WTC11 (cell line): Measurements from ENCODE around the gene NUP210. TPM values are rescaled to one million over a fixed set of nuclear protein-coding genes. Genes with fewer than 3 reads are reported as not detected.

Experiments used
- ATAC-seq: fragments of 200-7000 bp; cut with Tn5 transposase; 2 replicates; pipeline ENCODE4 v1.10.0; 2021; ENCODE audit warnings: mild to moderate bottlenecking, moderate library complexity
- CTCF ChIA-PET: fragments of 300-600 bp; sonication (Branson Sonifier 250); formaldehyde crosslinking; loops from one replicate; lab custom pipeline; 2021; ENCODE audit warnings: antibody characterized with exemption; lab: Charles Lee
- POLR2A ChIA-PET: fragments of 350-600 bp; sonication (Branson Sonifier 250); formaldehyde crosslinking; loops from one replicate; lab custom pipeline; 2021; ENCODE audit warnings: antibody characterized with exemption; lab: Charles Lee
- DNase-seq: peaks from one replicate; pipeline ENCODE4 v3.0.0; 2021; ENCODE audit warnings: low spot score
- H3K27ac Mint-ChIP-seq: 2 replicates; pipeline ENCODE4 v1.8.0; 2021; ENCODE audit warnings: mixed read lengths
- H3K27me3 Mint-ChIP-seq: 2 replicates; pipeline ENCODE4 v1.8.0; 2021; ENCODE audit warnings: low read depth, mild to moderate bottlenecking, moderate library complexity, mixed read lengths
- H3K36me3 Mint-ChIP-seq: 2 replicates; pipeline ENCODE4 v1.8.0; 2021; ENCODE audit warnings: mixed read lengths
- H3K4me1 Mint-ChIP-seq: 2 replicates; pipeline ENCODE4 v1.8.0; 2022; ENCODE audit warnings: mixed read lengths
- H3K4me3 Mint-ChIP-seq: 2 replicates; pipeline ENCODE4 v1.8.0; 2021; ENCODE audit warnings: mild to moderate bottlenecking, moderate library complexity, mixed read lengths
- H3K9me3 Mint-ChIP-seq: 2 replicates; pipeline ENCODE4 v1.8.0; 2021; ENCODE audit warnings: mixed read lengths
- CBFB ChIP-seq: sonication (generic); formaldehyde crosslinking; IDR thresholded peaks from 2 replicates; pipeline ENCODE4 v1.8.1; 2022; ENCODE audit warnings: mild to moderate bottlenecking, low read depth, missing genetic modification reagents
- ELF4 ChIP-seq: sonication (generic); formaldehyde crosslinking; IDR thresholded peaks from 2 replicates; pipeline ENCODE4 v1.8.1; 2022; ENCODE audit warnings: low read depth, mild to moderate bottlenecking, moderate library complexity, missing genetic modification reagents
- ETV6 ChIP-seq: sonication (generic); formaldehyde crosslinking; IDR thresholded peaks from 2 replicates; pipeline ENCODE4 v1.8.1; 2022; ENCODE audit warnings: mild to moderate bottlenecking, missing genetic modification reagents
- FOXK1 ChIP-seq: sonication (generic); formaldehyde crosslinking; IDR thresholded peaks from 2 replicates; pipeline ENCODE4 v1.8.0; 2022; ENCODE audit warnings: mild to moderate bottlenecking, moderate library complexity, missing genetic modification reagents
- FOXP4 ChIP-seq: sonication (generic); formaldehyde crosslinking; IDR thresholded peaks from 2 replicates; pipeline ENCODE4 v1.8.0; 2022; ENCODE audit warnings: mild to moderate bottlenecking, missing genetic modification reagents
- GABPB1 ChIP-seq: sonication (generic); formaldehyde crosslinking; IDR thresholded peaks from 2 replicates; pipeline ENCODE4 v1.8.1; 2023; ENCODE audit warnings: mild to moderate bottlenecking, missing genetic modification reagents
- PRDM15 ChIP-seq: sonication (generic); formaldehyde crosslinking; IDR thresholded peaks from 2 replicates; pipeline ENCODE4 v1.8.0; 2022; ENCODE audit warnings: missing genetic modification reagents
- SMAD3 ChIP-seq: sonication (generic); formaldehyde crosslinking; IDR thresholded peaks from 2 replicates; pipeline ENCODE4 v1.8.0; 2022; ENCODE audit warnings: missing genetic modification reagents, mild to moderate bottlenecking, borderline replicate concordance
- ZNF232 ChIP-seq: sonication (generic); formaldehyde crosslinking; IDR thresholded peaks from 2 replicates; pipeline ENCODE4 v1.8.0; 2022; ENCODE audit warnings: mild to moderate bottlenecking, missing genetic modification reagents
- ZNF281 ChIP-seq: sonication (generic); formaldehyde crosslinking; IDR thresholded peaks from 2 replicates; pipeline ENCODE4 v1.8.0; 2023; ENCODE audit warnings: mild to moderate bottlenecking, missing genetic modification reagents
- ZNF317 ChIP-seq: sonication (generic); formaldehyde crosslinking; IDR thresholded peaks from 2 replicates; pipeline ENCODE4 v1.8.1; 2023; ENCODE audit warnings: low read depth, mild to moderate bottlenecking, moderate library complexity, missing genetic modification reagents, borderline replicate concordance
- total RNA-seq: library from RNA; stranded (reverse); gene quantifications from 3 replicates; pipeline ENCODE4 v1.2.3, GENCODE V29; 2021
- TF ChIP-seq, protein P1 (sequence below): fragments of 250-450 bp; sonication (Bioruptor Pico); IDR thresholded peaks from 2 replicates; pipeline ENCODE4 v1.9.0; 2021; ENCODE audit warnings: mild to moderate bottlenecking

NUP210 gene
- total RNA-seq, 1 experiment from 2014 or later = 59.2 TPM

DNA sequence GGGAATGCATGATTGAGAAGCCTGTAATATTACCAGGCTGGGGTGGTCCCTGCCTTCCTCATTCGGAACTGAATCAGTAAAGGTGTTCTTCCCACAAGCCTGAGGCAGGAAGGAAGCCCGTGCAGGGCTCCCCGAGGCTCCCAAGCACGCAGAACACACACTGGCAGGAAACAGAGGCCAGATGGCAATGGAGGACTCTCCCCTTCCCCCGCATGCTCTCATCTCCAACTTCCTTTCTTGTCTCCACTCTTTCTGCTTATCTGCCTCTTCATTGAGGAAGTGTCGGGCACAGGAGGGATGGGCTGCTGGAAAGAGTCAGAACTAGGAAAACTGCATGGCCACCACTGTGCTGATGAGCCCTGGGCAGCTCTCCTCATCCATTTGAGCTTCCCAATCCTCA lies 123.5 kb downstream of the NUP210 start:
- ChIA-PET CTCF (interaction anchor here (0.7 to 0.9 kb wide), 2 partner anchors 55 to 964 kb away, joined by 3 read pairs; no protein-coding TSS in a partner anchor), POLR2A (no interaction called here)
- no peak overlapping the region for H3K4me3 Mint-ChIP-seq
- H3K27ac Mint-ChIP-seq = peak overlapping the region; percentile 19; the same call in 1 of the 2 replicates
- H3K36me3 Mint-ChIP-seq = no peaks in the 10 kb centered on the region
- H3K27me3 Mint-ChIP-seq = no peaks in the 10 kb centered on the region; the same call in 1 of the 2 replicates
- ATAC-seq (no peak), DNase-seq (no peak)
- TF ChIP-seq ZNF232 (CRISPR knock-in tag) (no peak), FOXK1 (CRISPR knock-in tag) (no peak), ETV6 (CRISPR knock-in tag) (no peak), PRDM15 (no peak), GABPB1 (CRISPR knock-in tag) (no peak), ZNF281 (0 out of 2 replicates have a peak, but pooled peaks have one; percentile 40), ELF4 (CRISPR knock-in tag) (no peak)
- peaks cover 42% of the 10 kb centered on the region for H3K4me1 Mint-ChIP-seq
- H3K9me3 Mint-ChIP-seq = no peaks in the 10 kb centered on the region

GRCh38 chr3:13294442-13295351 lies 125.4 kb downstream of the NUP210 start:
- no peak overlapping the region for H3K4me3 Mint-ChIP-seq
- peak overlapping the region; percentile 50; the same call in 1 of the 2 replicates for H3K27ac Mint-ChIP-seq
- CTCF ChIA-PET = interaction anchor here (1.5 kb wide), 1 partner anchor 11 kb away, joined by 6 read pairs; no protein-coding TSS in a partner anchor
- H3K36me3 Mint-ChIP-seq = no peaks in the 10 kb centered on the region
- no peak for DNase-seq
- H3K27me3 Mint-ChIP-seq = no peaks in the 10 kb centered on the region; the same call in 1 of the 2 replicates
- no peak for ATAC-seq
- POLR2A ChIA-PET = no interaction called here
- TF ChIP-seq ZNF317 (CRISPR knock-in tag) (no peak), CBFB (CRISPR knock-in tag) (no peak), FOXP4 (CRISPR knock-in tag) (no peak), ETV6 (CRISPR knock-in tag) (no peak), SMAD3 (CRISPR knock-in tag) (no peak)
- TF ChIP-seq, protein P1, sequence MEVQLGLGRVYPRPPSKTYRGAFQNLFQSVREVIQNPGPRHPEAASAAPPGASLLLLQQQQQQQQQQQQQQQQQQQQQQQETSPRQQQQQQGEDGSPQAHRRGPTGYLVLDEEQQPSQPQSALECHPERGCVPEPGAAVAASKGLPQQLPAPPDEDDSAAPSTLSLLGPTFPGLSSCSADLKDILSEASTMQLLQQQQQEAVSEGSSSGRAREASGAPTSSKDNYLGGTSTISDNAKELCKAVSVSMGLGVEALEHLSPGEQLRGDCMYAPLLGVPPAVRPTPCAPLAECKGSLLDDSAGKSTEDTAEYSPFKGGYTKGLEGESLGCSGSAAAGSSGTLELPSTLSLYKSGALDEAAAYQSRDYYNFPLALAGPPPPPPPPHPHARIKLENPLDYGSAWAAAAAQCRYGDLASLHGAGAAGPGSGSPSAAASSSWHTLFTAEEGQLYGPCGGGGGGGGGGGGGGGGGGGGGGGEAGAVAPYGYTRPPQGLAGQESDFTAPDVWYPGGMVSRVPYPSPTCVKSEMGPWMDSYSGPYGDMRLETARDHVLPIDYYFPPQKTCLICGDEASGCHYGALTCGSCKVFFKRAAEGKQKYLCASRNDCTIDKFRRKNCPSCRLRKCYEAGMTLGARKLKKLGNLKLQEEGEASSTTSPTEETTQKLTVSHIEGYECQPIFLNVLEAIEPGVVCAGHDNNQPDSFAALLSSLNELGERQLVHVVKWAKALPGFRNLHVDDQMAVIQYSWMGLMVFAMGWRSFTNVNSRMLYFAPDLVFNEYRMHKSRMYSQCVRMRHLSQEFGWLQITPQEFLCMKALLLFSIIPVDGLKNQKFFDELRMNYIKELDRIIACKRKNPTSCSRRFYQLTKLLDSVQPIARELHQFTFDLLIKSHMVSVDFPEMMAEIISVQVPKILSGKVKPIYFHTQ = no peak
- no peaks in the 10 kb centered on the region for H3K9me3 Mint-ChIP-seq
- H3K4me1 Mint-ChIP-seq = peaks cover 34% of the 10 kb centered on the region
